Skin epidermis (tissue), 12 donors: ENCODE measurements around the gene CYP2W1.

Experiments
- H3K27ac ChIP-seq, 21 experiments: fragments of 200-600 bp; sonication (generic) in 11 of 21; one replicate each; pipeline ENCODE4 v1.5.0; 2020; ENCODE audit warnings: mild to moderate bottlenecking in 3 of 21, inconsistent platforms in 2 of 21, moderate library complexity in 2 of 21
- H3K4me3 ChIP-seq, 7 experiments: fragments of 200-600 bp; sonication (generic) in 2 of 7; one replicate each; pipeline ENCODE4 v1.5.0; 2020; ENCODE audit warnings: inconsistent platforms in 2 of 7, mild to moderate bottlenecking in 2 of 7, moderate library complexity in 1 of 7

The CYP2W1 gene

GRCh38 chr7:963236-964078, 19.5 kb upstream of the CYP2W1 start:
- H3K27ac ChIP-seq, result peak overlapping the region in 1 of 21 experiments; percentile 70

GRCh38 chr7:964401-965231, 18.4 kb upstream of the CYP2W1 start:
- Histone ChIP-seq H3K27ac (peak overlapping the region in 7 of 21 experiments; percentile 7 to 84 (median 49)), H3K4me3 (no peak overlapping the region)

More at GRCh38 chr7:963236-964078, 19.5 kb upstream of the CYP2W1 start:
- no peak overlapping the region for H3K4me3 ChIP-seq

GRCh38 chr7:966291-967069, 16.5 kb upstream of the CYP2W1 start:
- no peak overlapping the region for H3K4me3 ChIP-seq
- no peak overlapping the region for H3K27ac ChIP-seq

GRCh38 chr7:967361-968082, 15.5 kb upstream of the CYP2W1 start:
- Histone ChIP-seq H3K4me3 (no peak overlapping the region), H3K27ac (no peak overlapping the region)

- H3K27ac ChIP-seq, result peak overlapping the region in 1 of 21 experiments; percentile 14
Measured at GRCh38 chr7:968205-969105, 14.5 kb upstream of the CYP2W1 start.

GRCh38 chr7:969403-969802, 13.6 kb upstream of the CYP2W1 start:
- H3K27ac ChIP-seq, result no peak overlapping the region

More at GRCh38 chr7:968205-969105, 14.5 kb upstream of the CYP2W1 start:
- no peak overlapping the region for H3K4me3 ChIP-seq

GRCh38 chr7:970744-971143, 12.2 kb upstream of the CYP2W1 start:
- Histone ChIP-seq H3K4me3 (no peak overlapping the region), H3K27ac (no peak overlapping the region)

More at GRCh38 chr7:969403-969802, 13.6 kb upstream of the CYP2W1 start:
- H3K4me3 ChIP-seq, result no peak overlapping the region

- Histone ChIP-seq H3K27ac (no peak overlapping the region), H3K4me3 (no peak overlapping the region)
Measured at GRCh38 chr7:972110-972509, 10.9 kb upstream of the CYP2W1 start.

- Histone ChIP-seq H3K4me3 (no peak overlapping the region), H3K27ac (no peak overlapping the region)
Measured at GRCh38 chr7:972676-973309, 10.2 kb upstream of the CYP2W1 start.

- Histone ChIP-seq H3K4me3 (no peak overlapping the region), H3K27ac (no peak overlapping the region)
Measured at GRCh38 chr7:973312-973711, 9.7 kb upstream of the CYP2W1 start.

- Histone ChIP-seq H3K27ac (peak overlapping the region in 10 of 21 experiments; percentile 93 to 99 (median 97)), H3K4me3 (peak overlapping the region; percentile 73 to 100 (median 97))
Measured at GRCh38 chr7:974172-974571, 8.8 kb upstream of the CYP2W1 start.

GRCh38 chr7:974820-975681, 7.9 kb upstream of the CYP2W1 start, which contains the start of gene COX19:
Gene COX19 (minus strand): TSS chr7:975549. CDS start chr7:975509, 40 bp downstream.
- peak within 1 kb of the TSS; percentile 73 to 100 (median 97) for H3K4me3 ChIP-seq
- peak within 1 kb of the TSS; percentile 91 to 99 (median 97) for H3K27ac ChIP-seq

- H3K27ac ChIP-seq, result peak overlapping the region in 15 of 21 experiments; percentile 93 to 99 (median 97)
- peak overlapping the region; percentile 73 to 100 (median 97) for H3K4me3 ChIP-seq
Measured at GRCh38 chr7:975702-976473, 7.1 kb upstream of the CYP2W1 start.

- no peak overlapping the region for H3K4me3 ChIP-seq
- H3K27ac ChIP-seq, result peak overlapping the region in 3 of 21 experiments; percentile 24 to 76 (median 39)
Measured at GRCh38 chr7:976901-977325, 6.1 kb upstream of the CYP2W1 start.

- H3K27ac ChIP-seq, result peak overlapping the region in 4 of 21 experiments; percentile 24 to 76 (median 40)
Measured at GRCh38 chr7:977326-978048, 5.5 kb upstream of the CYP2W1 start.

More at GRCh38 chr7:977326-978048, 5.5 kb upstream of the CYP2W1 start:
- no peak overlapping the region for H3K4me3 ChIP-seq
